GM21825 (cell line): Measurements from ENCODE around the gene NDNF.

ENCODE experiments used
- ATAC-seq: cut with Tn5 transposase; IDR thresholded peaks from one replicate; pipeline ENCODE4 v1.9.1; 2021; ENCODE audit warnings: mild to moderate bottlenecking, moderate library complexity; ENCODE audit not compliant: unreplicated experiment

The NDNF gene

DNA sequence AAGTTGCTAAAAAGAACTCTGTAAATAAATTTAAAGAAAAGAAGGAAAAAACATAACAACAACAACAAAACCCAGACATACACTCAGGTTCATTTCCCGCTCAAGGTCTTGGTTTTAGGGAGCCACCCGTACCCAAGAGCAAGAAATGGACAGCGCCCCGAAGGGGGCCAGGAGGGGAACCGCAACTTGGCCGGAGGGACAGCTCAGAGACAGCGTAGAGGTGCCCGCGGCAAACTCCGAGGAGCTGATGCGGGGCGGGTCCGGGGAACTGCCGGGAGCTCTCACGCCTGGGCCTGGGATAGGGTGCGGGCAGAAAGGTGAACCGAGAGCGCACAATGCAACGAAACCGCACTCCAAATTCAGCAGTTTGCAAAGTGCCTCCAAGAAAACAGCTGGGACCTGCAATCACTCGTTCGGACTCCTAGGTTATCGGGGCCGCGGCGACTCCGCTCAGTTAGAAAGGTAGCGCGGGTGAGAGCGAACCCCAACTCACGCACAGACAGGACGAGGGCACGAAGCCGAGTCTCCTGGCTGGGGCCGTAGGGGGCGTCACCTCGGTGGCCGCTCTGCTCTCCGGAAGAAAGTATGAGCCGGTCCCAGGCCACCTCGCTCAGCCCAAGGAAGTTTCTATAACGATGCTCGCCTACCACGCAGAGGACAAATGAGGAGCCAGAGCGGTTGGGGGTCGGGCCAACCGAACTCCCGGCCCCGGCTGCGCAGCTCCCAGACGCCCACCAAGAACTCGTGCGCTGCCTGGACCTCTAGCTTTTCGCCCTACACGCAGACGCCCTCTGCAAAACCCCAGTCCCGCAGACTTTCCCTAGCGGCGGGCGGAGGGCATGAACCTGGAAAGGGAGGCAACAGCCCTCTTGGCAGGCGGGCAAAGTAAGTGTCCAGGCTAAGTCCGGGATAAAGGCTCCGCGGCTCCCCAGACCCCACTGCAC lies 1.4 kb downstream of the NDNF start:
- ATAC-seq, result no peak

DNA sequence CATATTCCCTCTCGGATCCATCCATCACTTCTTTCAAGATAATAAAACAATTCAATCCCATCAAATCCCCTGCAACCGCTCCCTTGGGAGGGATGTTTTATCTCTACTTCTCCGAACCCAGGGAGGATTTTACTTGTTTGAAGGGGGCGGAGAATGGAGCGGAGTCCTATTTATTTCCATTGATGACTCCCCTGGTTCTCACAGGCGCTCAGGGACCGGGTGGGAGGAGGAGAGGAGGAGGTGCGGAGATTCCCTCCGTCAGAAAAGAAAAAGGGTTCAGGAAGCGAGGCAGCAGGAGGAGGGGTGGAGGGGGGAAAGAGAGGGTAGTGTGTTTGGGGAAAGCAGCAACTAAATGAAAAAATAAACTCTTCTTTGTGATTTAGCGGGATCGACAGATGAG lies 2.1 kb downstream of the NDNF start:
- no peak for ATAC-seq

DNA sequence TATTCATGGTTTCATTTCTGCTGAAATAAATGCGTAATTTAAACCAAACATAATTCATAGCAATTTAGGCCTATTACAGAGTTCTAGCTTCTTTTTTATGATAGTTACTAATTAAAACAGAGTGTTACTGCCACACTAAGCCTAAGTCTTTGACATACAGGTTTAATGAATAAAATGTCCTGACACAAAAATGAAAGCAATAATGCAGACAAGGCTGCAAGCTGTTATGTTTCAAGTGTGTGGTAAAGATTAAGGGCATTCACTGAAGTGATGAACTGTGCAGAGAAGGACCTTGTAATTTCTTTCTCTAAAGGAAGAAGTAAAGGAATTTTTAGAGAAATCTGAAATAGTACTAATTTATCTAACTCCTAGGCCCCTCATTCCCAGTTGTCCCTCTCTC lies 2.9 kb downstream of the NDNF start:
- no peak for ATAC-seq

DNA sequence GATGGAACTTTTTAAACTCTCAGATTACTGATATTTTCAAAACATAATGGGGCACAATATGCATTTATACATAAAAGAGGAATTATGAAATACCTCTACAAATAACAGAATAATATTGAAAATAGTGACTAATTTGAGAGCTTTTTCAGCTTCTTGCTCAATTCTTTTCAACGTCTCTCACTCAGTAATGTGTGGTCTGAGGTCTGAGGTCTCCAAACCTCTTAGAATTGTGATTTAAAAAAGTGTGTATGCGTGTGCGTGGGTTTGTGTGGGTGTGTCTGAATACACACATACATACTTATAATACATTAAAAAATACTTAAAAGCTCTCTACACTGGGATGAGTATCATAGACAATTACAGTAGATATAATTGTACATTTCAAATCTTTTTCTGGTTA lies 7.9 kb downstream of the NDNF start:
- ATAC-seq, result no peak

DNA sequence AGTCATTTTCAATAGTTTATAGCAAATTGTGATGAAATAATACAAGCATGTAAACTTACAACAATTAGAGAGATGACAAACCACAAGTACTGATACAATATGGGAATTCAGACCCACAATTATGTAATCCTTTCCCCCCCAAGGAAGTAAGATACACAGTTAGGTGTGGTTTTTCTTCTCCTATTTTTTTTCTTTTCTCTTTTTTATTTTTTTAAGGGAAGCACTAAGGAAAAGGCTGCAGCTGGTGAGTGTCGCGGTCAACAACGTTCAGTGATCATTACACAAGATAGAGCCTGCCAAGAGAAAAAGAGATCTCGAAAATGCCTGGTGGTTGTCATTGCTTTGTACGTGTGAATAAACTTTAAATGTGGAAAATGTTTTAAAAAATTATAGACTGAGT lies 9.8 kb downstream of the NDNF start:
- ATAC-seq, result no peak

DNA sequence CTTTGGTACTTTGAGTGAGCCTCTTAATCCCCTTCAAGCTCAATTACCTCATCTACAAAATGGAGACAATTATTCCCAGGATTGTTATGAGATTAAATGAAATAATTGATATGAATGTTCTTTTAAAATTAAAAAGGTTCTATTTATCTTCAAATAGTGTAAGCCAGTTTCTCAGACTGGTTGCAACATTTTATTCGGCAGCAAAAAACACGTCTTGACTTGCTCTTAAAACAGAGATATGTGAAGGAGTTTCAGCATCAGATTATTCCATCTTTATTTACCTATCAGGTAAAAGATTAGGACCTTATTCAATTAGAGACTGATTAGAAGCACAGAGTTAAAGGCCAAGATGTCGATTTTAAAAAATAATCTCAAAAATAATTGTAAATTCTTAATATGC lies 10.5 kb downstream of the NDNF start:
- ATAC-seq, result no peak

DNA sequence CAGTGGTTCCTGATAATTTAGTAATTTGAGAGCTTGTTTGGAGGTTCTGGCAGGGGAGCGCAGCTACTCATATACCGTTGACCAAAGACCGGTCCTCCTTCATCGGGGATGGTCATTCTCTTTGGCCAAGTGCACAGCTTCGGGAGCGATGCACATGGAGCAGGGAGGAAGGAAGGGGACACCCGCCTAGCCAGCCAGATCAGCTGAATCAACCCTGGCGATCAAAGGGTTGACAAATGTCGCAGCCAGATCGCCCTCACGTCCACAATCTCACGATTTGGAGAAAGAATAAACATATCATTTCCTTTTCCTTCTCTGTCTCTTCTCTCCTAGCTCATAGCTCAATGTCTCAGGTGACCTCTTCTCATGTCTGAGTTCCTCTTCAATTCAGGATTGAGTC lies 11.1 kb downstream of the NDNF start:
- ATAC-seq, result no peak

DNA sequence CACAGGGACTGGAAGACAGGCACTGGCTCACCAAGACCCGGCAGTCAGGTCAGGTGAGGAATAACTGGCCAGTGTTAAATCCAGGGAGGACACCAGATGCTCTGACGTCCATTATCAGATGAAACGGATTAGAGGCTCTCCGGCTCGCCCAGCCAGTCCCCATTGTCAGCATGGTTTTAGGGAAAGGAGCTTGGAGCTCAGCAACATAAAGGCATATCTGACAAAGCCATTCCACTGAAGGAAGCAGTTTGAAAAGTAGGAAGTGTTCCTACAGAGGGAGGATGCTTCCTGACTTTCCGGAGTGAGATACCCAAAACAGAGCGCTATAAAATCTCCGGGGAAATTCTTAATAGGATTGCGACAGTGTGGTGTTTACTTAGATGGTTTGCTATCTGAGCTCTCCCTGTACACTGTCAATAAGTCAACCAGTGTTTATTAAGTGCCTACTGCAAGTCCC lies 14.8 kb downstream of the NDNF start:
- no peak for ATAC-seq

DNA sequence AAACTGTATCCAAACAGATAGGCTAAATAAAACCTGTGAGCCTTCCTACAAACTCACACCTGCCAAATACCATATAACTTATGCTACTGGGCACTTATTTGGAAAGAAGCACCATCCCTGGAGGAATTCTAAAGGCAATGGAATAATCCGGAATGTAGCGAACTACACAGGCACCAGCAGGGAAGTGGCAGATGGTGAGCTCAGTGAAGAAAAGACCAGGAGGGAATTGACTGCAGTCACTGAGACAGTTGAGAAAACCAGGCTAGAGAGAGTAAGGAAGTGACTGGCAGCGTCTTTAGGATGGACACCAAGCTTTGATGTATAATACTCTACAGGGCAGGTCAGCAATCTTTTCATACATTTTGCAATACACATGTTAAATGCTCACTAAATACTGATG lies 16.3 kb downstream of the NDNF start:
- no peak for ATAC-seq

DNA sequence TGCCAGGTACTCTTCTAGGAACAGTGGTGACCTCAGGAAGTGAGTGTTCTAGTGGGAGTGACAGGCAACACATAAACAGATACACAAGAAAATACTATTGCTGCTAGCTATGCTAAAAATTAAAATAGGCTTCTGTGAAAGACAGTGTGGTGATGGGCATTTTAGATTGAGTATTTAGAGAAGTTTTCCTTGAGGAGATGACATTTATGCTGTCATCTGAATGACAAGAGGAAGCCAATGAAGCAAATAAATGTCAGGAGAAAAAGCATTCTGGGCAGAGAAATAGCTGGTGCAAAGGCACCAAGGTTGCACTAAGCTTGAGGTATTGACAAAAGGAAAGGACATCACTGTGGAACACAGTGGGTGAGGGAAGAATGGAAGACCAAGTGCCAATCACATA lies 18.0 kb downstream of the NDNF start:
- ATAC-seq, result no peak

DNA sequence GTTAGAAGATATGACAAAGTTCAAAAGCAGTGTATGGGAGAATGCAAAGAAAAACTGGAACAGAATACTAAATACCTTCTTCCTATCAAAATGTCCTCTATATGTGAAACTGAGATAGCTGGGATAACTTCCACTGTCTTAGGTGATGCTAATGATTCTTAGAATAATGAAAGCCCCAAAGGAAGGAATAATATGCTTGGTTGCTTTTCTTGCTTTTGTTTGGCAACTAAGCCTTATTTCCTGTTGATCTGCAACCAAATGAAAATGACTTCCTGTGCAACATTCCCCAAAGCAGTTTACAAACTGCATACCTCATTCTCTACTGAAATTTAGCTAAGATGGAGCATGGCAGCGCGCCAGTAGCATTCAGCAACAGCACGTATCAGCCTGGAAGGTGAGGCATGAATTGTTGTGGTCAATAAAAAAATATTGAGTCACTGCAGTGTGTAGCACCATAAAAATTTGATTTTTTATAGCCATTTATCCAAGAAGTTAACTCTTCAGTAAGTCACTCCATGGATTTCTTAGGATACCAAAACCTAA lies 18.7 kb downstream of the NDNF start:
- ATAC-seq, result no peak

DNA sequence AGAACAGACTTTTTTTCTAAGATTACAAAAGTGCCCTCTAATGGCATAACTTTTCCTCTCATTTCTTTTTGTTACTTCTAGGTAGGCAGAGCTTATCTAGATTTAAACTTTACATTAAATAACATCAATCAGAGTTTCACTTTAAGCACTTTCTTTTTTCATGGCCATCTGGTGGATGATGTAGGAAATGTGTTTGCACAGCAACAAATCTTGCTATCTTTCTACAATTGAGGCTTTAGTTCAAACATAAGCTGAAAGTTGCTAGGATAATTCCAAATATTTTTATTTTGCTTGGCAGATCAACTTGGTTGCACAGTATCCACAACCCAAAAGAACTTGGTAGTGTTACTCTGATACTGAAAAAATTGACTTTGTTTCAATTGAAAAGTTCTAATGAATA lies 22.0 kb downstream of the NDNF start:
- ATAC-seq, result no peak

DNA sequence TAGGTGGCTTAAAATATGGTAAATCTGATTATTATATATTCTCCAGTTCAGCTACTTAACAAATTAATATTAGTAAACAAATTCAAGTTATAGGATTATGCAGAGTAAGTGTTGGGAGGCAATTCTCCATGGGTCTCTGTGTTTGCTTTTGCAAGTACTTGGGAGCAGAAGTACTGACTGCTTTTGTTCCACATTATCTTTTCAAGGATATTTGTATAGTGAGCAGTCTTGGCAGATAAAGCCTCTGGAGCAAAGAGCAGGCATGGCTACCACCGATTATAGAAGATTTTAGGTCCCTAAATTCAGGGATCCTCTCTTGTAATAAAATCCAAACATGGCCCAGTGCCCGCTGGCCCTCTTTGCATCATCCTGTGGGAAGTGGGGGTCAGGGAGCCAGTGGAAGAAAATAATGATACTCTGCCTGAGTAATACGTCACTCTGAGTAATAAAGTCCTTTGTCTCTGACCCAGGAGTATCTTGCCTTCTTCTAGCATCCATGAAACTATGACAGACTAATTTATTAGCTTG lies 23.2 kb downstream of the NDNF start:
- no peak for ATAC-seq

DNA sequence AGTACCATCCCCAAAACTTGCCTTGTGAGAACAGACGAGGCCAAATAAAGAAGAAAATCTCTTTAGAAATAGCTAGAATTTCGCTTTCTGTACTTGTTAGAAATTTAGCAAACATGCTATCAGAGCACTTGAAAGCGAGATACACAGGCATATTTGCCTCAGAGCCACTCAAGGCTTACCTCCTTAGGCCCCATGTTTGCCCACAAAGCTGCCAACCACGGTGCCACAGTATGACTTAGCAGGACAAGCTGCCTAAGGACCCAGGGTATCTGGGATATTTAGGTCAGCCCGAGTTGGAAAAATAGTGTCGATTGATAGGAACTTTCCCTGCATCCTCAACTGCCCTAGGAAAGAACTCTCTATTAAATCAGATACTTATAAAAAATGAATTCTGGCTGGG lies 24.2 kb downstream of the NDNF start:
- no peak for ATAC-seq

DNA sequence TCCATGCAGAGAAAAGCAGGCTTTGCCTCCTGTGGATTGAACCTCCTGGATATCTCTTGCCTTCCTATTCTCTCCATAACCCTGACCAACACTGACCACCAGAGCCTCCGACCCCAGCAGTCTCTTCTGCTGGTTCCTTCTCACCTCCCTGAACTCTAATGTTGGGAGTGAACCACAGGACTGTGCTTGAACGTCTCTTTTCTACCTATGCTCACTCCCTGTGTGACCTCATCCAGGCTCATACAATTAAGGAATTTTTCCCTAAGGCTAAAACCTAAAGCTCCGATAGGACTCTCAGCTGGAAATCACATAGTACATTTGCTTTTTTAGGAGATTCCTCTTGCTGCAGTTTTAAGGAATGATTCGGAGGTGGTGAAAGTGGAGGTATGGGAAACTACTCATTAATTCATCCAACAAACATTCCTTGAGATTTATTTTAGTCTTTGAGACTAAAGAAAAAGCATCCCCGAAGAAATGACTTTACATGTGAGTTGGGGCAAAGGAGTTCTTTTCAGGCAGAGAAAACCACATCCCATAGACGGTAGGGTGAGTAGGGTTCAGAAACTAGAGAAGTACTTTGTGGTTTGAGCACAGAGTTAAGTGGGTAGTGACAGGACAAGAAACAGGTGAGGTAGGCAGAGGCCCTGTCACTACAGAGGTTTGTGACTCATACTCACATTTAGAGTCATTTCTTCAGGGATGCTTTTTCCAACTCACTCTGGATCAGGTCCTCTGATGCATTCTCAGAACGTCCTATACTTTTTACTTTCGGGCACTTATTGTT lies 30.8 kb downstream of the NDNF start:
- peak; percentile 95 for ATAC-seq

DNA sequence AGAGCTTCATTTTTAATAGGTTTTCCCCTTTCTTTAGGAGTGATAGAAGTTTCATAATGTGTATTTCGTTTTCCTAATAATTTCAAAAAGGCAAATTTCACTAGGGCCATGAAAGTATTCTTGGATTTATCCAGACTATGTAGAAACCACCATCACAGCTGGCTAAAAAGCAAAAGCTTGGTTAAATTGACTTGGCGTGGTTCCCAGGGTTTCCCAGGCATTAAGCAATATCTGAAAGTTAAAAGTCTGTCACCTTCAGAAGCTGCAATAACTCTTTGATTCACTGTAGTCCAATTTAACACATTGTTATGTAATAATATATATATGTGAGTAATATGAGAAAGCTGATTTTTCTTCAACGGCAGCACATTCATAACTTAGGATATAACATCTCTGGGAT lies 38.3 kb downstream of the NDNF start:
- no peak for ATAC-seq

DNA sequence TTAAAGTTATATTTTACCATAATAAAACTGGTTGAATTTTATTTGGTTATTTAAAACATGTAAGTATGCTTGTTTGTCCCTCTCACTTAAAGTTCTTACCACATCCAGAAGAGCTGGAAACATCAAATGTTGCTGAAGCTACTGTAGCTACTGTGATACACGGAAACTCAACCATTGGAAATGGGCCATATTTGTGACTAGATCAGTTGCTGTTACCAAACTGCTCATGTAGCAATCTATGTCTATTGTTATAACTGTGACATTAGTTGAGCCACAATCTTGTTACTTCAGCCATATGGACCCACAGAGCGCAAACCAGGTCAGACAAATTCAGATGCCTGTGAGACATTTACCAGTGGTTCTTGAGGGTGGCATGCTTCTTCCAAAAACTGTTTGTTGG lies 41.6 kb downstream of the NDNF start:
- no peak for ATAC-seq

DNA sequence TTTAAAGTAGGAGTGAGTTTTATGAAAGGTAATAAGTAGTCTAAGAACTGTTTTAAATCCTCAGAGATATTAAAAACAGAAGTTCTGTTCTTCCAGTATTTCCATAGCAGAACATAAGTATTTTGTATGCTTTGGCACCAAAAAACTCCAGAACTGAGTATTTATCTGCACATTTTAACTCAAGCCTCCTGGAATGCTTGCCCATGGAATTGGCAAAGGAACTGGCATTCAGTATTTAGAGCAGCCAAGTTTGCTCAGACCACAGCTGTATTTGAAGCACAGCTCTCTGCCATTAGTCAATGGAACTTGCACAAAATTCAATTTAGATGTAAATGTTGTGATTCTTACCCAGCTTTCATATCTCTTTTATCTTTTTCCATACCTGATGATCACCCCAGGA lies 42.2 kb downstream of the NDNF start:
- no peak for ATAC-seq

DNA sequence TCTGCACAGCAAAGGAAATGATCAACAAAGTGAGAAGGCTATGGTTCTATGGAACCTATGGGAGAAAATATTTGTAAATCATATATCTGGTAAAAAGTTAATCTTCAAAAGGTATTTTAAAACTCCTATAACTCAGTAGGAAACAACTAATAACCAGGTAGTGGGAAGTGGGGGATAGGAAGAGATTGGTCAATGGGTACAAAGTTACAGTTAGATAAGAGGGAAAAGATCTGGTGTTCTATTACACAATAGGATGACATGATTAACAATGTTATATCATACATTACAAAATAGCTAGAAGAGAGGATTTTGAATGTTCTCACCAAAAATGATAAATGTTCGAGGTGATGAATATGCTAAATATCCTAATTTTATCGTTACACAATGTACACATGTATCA lies 46.3 kb downstream of the NDNF start:
- no peak for ATAC-seq

DNA sequence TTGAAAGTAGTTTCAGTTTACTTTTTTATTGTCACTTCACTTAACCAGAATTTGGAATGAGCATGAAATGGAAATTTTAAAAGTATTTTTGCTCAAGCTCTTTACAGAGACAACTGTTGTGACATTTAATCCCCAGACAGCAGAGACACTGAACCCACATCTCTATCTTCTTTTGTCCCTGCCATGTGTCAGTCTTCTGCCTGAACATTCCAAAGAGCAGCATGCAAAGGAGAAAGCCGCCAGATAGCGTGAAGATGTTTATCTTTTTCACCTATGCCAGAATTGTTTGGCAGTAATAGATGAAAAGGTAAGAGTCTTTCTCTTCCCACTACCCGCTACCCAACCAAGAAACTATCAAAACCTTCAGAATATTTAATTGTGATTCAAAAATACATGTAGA lies 46.8 kb downstream of the NDNF start:
- ATAC-seq, result no peak

DNA sequence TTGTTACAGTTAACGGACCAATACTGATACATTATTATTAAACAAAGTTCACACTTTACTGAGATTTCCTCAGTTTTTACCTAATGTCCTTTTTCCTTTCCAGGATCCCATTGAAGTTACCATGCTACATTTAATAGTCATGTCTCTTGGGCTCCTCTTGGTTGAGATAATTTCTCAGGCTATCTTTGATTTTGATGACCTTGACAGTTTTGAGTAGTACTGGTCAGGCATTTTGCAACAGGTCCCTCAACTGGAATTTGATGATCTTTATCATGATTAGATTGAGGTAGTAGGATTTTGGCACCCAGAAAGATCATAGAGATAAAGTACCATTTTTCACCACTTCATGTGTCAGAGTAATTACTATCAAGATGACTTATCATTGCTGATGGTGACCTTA lies 53.8 kb downstream of the NDNF start:
- no peak for ATAC-seq

DNA sequence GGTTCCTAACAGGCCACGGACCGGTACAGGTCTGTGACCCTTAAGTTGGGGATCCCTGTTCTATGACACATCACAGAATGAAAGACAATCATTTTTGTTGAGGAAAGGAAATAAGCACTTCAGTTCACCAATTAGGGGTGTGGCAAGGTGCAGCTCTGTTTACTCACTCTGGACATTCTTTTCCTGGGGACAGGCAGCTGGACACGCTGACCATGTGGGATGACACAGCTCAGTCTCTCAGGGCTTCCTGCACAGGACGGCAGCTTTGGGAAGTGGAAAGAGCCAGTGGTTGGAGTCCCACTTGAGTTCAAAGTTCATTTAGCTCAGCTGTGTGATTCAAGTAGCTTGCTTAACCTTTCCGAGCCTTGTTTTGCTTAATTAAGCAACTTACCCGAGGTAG lies 55.7 kb downstream of the NDNF start:
- no peak for ATAC-seq
